ENCODE measurements around the gene POMC. TPM values are rescaled to one million over a fixed set of nuclear protein-coding genes. Genes with fewer than 3 reads are reported as not detected.

POMC gene
- total RNA-seq, 1 donor from 2014 or later, result 3.3 TPM

- TF ChIP-seq CTCF (IDR thresholded peaks at IDR 0.05), result no peak
- Histone ChIP-seq H3K27me3 (no peaks in the 10 kb centered on the region), H3K36me3 (no peaks in the 10 kb centered on the region), H3K4me3 (no peak overlapping the region), H3K27ac (no peak overlapping the region), H3K4me1 (no peaks in the 10 kb centered on the region), H3K9me3 (no peaks in the 10 kb centered on the region)
- DNase-seq (no peak), ATAC-seq (no peak)
- intact Hi-C loops (cut with DNase I), result no loop called here
These were observed 19.5 kb upstream of the POMC start for GRCh38 chr2:25187729-25188350.

DNA sequence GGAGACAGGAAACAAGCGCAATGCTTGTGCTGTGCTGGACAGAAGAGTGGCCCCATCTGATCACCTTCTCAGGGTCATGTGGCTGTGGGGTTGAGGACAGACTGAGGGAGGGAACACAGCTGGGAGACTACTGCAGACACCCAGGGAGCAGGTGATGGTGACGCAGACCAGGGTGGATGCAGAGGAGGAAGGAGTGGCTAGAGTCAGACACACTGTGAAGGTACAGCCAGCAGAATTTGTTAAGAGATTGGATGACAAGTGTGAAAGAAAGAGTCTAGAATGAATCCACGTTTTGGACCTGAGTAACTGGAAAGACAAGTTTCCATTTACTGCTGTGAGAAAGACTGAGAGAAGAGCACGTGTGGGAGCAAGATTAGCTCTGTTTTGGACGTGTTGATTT, 15.9 kb upstream of the POMC start:
- ATAC-seq (peak; percentile 31), DNase-seq (no peak)
- TF ChIP-seq CTCF (IDR thresholded peaks at IDR 0.05), result no peak
- no peaks in the 10 kb centered on the region for H3K27me3 ChIP-seq
- intact Hi-C loops (cut with DNase I), result no loop called here
- no peaks in the 10 kb centered on the region for H3K4me1 ChIP-seq
- H3K27ac ChIP-seq, result no peak overlapping the region
- H3K4me3 ChIP-seq, result no peak overlapping the region
- H3K9me3 ChIP-seq, result no peaks in the 10 kb centered on the region
- H3K36me3 ChIP-seq, result no peaks in the 10 kb centered on the region

DNA sequence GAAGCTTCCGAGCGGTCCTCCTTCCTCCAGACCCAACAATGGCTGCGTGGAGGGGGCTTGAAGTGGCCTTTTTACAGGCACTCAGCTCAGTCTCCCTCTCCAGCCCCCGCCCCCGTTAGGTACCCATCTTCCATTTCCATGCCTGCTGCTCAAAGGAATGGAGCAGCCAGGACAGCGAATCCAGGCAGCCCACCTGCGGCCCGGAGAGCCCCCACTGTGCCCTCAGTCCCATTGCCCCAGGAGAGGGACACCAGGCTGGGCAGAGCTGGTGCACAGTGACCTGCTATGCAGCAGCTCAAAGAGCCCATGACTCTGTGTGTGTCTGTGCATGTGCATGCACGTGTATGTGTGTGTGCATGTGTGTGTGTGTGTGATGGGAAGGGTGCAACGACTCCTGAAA, 10.6 kb upstream of the POMC start:
- Histone ChIP-seq H3K4me3 (no peak overlapping the region), H3K27me3 (peaks cover 3% of the 10 kb centered on the region), H3K36me3 (no peaks in the 10 kb centered on the region), H3K9me3 (no peaks in the 10 kb centered on the region), H3K27ac (no peak overlapping the region), H3K4me1 (no peaks in the 10 kb centered on the region)
- DNase-seq (peak; percentile 40), ATAC-seq (no peak)
- intact Hi-C loops (cut with DNase I), result no loop called here
- TF ChIP-seq CTCF (IDR thresholded peaks at IDR 0.05), result no peak

GRCh38 chr2:25177211-25177611, 8.8 kb upstream of the POMC start:
- no peak for TF ChIP-seq CTCF (IDR thresholded peaks at IDR 0.05)
- no peak for DNase-seq
- ATAC-seq, result no peak
- intact Hi-C loops (cut with DNase I), result no loop called here
- Histone ChIP-seq H3K27ac (no peak overlapping the region), H3K4me1 (no peaks in the 10 kb centered on the region), H3K9me3 (no peaks in the 10 kb centered on the region), H3K27me3 (peaks cover 3% of the 10 kb centered on the region), H3K36me3 (no peaks in the 10 kb centered on the region), H3K4me3 (no peak overlapping the region)

DNA sequence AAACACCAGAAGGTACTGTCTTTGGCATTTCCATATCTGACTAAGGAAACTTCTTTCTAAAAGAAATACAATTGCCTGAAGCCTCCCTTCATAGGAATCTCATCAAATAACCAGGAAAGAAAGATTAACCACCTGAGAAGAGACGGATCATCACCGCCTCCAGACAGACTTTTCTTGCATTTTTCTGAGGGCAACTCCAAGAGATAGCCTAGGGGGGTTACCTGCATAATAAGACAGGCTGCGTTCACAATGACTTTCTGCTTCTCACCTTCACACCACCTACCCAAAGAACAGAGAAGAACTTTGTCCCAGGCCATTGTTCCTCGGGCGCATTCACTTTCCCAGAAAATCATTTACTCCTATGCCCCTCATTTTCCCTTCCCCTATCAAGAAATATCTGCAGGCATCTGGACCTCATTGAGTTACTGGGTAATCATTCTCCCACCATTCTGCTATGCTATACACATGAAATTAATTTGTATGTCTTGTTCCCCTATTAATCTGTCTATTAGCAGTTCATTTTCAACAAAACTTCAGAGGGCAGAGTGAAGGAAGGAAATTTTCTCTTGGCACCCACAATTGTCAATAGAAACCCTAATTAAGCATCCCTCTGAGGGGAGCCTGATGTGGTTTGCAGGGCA, 8.3 kb upstream of the POMC start:
- no peak for DNase-seq
- Histone ChIP-seq H3K36me3 (no peaks in the 10 kb centered on the region), H3K9me3 (no peaks in the 10 kb centered on the region), H3K4me3 (no peak overlapping the region), H3K4me1 (no peaks in the 10 kb centered on the region), H3K27me3 (peaks cover 3% of the 10 kb centered on the region), H3K27ac (no peak overlapping the region)
- no peak for TF ChIP-seq CTCF (IDR thresholded peaks at IDR 0.05)
- intact Hi-C loops (cut with DNase I), result no loop called here
- ATAC-seq, result no peak
